Neuron (in vitro differentiated cells): ENCODE results near the gene PRPF8.

Experiments
- H2AFZ ChIP-seq: one replicate; pipeline ENCODE4 v1.6.1; 2013; ENCODE audit warnings: low read depth, mild to moderate bottlenecking, inconsistent platforms, low read length, moderate library complexity
- H3K27me3 ChIP-seq: one replicate; pipeline ENCODE4 v1.6.1; 2013; ENCODE audit warnings: low read length; ENCODE audit not compliant: insufficient read depth
- H3K36me3 ChIP-seq: one replicate; pipeline ENCODE4 v1.6.1; 2013; ENCODE audit warnings: low read length; ENCODE audit not compliant: insufficient read depth
- H3K4me1 ChIP-seq: one replicate; pipeline ENCODE4 v1.6.1; 2013; ENCODE audit warnings: low read length; ENCODE audit not compliant: insufficient read depth
- H3K4me3 ChIP-seq: 2 replicates; pipeline ENCODE4 v1.5.1; 2013; ENCODE audit warnings: mild to moderate bottlenecking, low read length, moderate library complexity
- H3K9me3 ChIP-seq: one replicate; pipeline ENCODE4 v1.6.1; 2013; ENCODE audit warnings: low read length

PRPF8 gene

DNA sequence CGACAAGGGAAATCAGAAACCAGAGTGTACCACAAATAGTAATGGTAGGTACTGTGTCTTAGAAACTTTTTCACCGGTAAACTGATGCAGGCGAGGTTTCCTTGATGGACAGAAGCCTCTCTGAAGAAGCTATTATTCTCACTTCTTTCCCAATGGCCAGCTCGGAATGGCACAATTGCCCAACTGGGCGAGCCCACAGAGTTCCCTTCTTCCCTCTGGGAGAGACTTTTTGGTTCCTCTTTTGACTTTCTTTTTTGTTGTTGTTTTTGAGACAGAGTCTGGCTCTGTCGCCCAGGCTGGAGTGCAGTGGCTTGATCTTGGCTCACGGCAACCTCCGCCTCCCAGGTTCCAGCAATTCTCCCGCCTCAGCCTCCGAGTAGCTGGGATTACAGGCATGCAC lies 73.0 kb downstream of the PRPF8 start:
- no peak overlapping the region for H3K4me3 ChIP-seq
- H2AFZ ChIP-seq = no peak overlapping the region
- peaks cover 79% of the 10 kb centered on the region for H3K36me3 ChIP-seq
- H3K4me1 ChIP-seq = no peaks in the 10 kb centered on the region
- no peaks in the 10 kb centered on the region for H3K27me3 ChIP-seq
- H3K9me3 ChIP-seq = no peaks in the 10 kb centered on the region

DNA sequence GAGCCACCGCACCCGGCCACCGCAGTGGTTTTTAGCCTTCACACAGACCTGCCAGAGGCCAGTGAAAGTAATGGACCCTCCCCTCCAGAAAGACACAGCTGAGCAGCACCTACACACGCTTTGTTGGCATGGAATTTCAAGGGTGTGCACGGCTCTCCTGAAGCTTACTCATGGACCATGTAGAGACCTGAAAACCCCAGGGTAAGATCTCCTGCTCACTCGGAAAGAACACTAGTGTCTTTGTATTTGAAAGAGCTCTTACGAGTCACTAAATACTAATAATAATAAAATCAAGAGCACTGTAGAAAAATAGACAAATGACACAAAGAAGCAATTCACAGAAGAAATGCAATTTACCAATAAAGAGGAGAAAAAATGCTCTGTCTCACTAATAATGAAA lies 76.0 kb downstream of the PRPF8 start:
- Histone ChIP-seq H3K9me3 (peaks cover 8% of the 10 kb centered on the region), H3K36me3 (peaks cover 85% of the 10 kb centered on the region), H3K27me3 (no peaks in the 10 kb centered on the region), H3K4me3 (no peak overlapping the region), H2AFZ (no peak overlapping the region), H3K4me1 (no peaks in the 10 kb centered on the region)

DNA sequence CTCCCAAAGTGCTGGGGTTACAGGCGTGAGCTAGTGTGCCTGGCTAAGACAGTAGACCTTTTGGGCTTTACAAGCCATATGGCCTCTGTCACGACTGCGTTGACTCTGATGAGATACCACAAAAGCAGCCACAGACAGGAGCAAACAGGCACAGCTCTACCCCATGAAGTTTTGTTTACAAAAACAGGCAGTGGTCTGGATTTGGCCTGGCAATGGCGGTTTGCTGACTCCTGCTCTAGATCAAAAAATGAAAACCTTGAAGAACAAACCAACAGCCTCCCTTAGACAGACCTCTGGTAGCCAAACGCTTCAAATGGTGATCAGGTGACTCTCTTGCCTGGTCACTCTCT lies 76.7 kb downstream of the PRPF8 start:
- Histone ChIP-seq H2AFZ (no peak overlapping the region), H3K36me3 (peaks cover 87% of the 10 kb centered on the region), H3K4me1 (no peaks in the 10 kb centered on the region), H3K27me3 (no peaks in the 10 kb centered on the region), H3K9me3 (peaks cover 12% of the 10 kb centered on the region), H3K4me3 (no peak overlapping the region)

DNA sequence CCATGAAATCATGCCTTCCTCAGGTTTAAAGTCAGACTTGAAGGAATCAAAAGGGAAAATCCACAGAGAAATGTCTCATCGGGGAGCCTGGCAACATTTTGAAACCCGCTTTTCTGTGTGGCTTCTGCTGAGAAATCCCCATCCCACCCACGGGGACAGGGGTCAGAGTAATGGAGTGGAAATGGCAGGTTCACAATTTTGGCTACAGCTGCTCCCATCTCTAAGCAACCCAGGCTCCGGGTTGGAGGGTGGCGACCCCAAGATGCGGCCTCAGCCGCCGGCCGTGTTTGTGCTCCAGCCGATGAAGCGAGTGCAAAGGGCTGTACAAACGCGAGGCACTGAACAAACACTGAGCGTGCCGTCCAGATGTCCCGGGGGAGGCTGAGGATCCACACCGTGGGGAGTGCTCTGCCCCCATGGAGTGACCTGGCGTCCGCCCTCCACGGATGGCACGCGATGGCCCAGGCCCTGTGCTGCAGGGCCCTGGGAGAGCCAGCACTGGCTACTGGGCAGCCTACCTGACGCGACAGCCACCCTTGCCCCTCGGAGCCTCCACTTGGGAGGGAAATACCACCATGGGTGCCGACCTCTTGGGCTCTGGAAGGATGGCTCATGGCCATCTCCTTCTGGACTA lies 78.2 kb downstream of the PRPF8 start:
- peaks cover 85% of the 10 kb centered on the region for H3K36me3 ChIP-seq
- H3K27me3 ChIP-seq = no peaks in the 10 kb centered on the region
- no peak overlapping the region for H3K4me3 ChIP-seq
- H2AFZ ChIP-seq = no peak overlapping the region
- H3K9me3 ChIP-seq = peaks cover 23% of the 10 kb centered on the region
- no peaks in the 10 kb centered on the region for H3K4me1 ChIP-seq

DNA sequence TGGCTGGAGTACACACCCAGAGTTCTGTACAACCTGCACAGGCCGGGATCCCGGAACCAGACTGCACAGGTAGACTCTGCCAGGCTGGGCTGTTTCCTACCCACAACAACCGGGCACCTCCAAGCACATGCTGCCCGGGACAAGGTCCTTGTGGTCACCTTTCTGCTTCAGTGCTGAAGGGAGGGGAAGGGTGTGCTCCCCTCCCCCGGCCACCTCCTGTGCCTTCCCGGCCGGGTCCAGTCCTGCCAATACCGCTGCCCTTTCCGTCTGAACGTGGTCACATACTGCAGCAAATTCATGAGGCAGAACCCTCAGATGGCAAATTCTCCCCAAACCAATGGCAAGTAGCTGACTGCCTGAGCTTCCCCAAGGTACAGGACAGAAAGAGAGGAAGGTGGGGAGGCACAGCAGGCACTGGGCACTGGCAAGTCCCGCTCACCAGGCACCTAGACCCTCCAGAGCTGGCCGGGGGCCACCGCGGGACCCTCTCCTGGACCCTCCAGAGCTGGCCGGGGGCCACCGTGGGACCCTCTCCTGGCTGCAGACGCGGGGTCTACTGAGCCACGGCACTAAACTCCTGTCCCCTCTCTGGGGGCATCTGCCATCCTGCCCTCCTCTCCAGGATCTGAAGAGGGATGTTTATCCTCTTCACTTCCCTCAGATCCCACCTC lies 78.9 kb downstream of the PRPF8 start:
- Histone ChIP-seq H3K9me3 (peaks cover 28% of the 10 kb centered on the region), H3K27me3 (no peaks in the 10 kb centered on the region), H2AFZ (no peak overlapping the region), H3K4me1 (no peaks in the 10 kb centered on the region), H3K4me3 (no peak overlapping the region), H3K36me3 (peaks cover 86% of the 10 kb centered on the region)

DNA sequence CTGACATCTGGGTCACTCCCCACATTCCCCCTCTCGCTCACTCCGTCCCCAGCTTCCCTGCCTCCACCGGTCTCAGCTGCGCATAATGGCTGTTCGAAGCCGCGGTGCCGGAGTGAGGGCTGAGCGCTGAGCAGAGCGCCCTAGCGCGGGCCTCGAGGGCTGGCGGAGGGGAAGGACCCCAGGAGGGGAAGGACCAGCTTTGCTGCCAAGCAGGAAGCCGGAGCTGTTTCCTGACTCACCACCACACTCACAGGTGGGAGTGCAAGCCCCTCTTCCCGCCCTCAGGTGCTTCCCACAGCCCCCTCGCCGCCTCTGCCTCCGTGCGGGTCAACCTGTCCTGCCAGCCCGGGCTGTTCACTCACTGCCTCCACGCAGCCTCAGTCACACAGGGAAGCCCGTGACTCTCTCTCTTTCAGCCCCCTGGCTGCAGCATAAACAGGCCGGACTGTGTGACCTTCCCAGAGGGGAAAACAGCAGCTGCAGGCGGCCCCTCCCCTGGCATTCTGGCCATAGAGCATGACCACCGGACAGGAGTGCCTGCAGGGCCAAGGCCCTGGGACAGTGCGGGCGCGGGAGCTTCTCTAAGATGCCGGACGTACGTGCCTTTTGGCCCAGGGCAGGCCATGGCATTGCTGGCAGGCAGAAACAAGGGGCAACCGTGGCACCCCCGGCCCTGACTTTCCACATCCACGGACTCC lies 79.7 kb downstream of the PRPF8 start:
- Histone ChIP-seq H3K36me3 (peaks cover 80% of the 10 kb centered on the region), H3K4me1 (no peaks in the 10 kb centered on the region), H3K27me3 (no peaks in the 10 kb centered on the region), H3K4me3 (no peak overlapping the region), H3K9me3 (peaks cover 28% of the 10 kb centered on the region), H2AFZ (no peak overlapping the region)

DNA sequence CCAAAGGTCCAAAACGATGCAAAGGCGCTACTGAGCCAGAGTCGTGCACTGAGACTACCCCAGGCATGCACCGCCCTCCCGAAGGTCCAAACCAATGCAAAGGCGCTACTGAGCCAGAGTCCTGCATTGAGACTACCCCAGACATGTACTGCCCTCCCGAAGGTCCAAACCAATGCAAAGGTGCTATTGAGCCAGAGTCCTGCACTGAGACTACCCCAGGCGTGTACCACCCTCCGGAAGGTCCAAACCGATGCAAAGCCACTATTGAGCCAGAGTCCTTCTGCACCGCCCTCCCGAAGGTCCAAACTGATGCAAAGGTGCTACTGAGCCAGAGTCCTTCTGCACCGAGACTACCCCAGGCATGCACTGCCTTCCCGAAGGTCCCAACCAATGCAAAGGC lies 83.1 kb downstream of the PRPF8 start:
- peaks cover 61% of the 10 kb centered on the region for H3K36me3 ChIP-seq
- no peaks in the 10 kb centered on the region for H3K27me3 ChIP-seq
- H3K4me3 ChIP-seq = no peak overlapping the region
- H2AFZ ChIP-seq = no peak overlapping the region
- peaks cover 28% of the 10 kb centered on the region for H3K9me3 ChIP-seq
- H3K4me1 ChIP-seq = no peaks in the 10 kb centered on the region
